ENCODE data around the gene PFKP.
"Not testable (repeated sequence)": the region's sequence is repeated elsewhere in the genome, so short reads cannot be mapped to it uniquely, and the experiment has no call there.

The PFKP gene

DNA sequence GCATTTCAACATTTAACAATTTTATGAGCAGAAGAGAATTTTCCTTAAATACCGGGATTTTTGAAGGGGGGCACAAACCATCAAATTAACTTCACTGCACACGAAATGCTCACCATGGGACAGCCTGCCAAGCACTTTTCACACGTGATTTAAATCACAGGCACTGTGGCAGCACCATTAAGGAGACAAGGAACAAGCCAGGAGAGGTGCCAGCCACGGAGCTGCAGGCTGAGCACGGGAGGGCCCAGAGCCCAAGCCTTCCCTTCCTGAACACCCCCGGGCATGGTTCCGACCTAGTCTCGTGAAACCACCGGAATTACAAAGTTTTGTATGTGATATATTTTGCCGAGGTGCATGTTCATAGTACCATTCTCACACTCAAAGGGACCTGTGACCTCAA is 91.8 kb downstream of the PFKP start:
- DNase-seq (ENCODE audit: low read depth) = no peak

DNA sequence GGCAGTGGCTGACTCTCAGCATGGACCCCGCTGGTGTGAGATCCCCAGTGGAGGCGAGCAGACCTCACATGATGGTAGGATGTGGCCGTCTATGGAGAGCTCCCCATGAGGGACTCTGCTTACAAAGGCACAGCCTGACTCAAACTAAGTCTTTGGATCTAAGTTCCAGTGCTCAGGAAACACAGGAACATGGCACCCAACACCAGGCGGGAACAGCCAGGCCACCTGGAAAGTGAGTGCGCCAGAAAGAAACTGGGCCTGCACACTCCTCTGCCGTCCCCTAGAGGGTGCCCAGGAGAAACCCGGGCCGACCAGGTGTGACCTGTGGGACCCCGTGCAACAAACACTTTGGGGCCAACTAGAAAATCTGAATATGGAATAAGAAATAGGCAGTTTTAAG is 95.2 kb downstream of the PFKP start:
- no peak for DNase-seq (ENCODE audit: low read depth)

GRCh38 chr10:3163879-3164278 is 96.5 kb downstream of the PFKP start:
- no peak for DNase-seq (ENCODE audit: low read depth)

GRCh38 chr10:3165196-3165595 is 97.8 kb downstream of the PFKP start:
- DNase-seq (ENCODE audit: low read depth) = no peak

DNA sequence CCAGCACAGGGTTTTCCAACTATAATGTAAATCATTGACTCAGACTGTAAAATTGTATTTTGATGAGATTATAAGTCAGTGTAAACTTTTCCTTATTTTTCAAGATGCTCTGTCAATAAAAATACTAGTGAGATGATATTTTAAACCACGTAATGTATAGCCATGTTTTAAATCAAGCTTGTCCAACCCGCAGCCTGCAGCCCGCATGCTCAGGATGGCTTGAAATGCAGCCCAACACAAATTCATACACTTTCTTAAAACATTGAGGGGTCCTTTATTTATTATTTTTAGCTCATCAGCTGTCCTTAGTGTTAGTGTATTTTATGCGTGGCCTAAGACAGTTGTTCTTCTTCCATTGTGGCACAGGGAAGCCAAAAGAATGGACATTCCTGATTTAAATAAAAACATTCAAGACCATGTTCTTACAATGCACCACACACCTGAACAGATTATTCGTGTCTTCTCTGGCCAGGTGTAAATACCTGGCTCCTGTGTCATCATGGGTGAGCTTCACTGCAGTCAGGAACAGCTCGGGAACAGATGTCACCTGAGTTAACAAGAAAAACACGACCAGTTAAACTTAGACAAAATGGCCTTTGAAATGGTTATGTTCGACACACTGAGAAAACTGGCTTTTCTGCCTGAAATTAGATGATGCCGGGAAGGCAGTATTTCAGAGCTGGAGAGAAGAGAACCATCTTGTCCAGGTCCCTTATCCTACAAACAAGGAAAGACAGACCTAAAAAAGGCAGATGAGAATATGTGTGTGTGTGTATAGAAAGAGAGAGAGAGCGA is 99.3 kb downstream of the PFKP start:
- no peak for DNase-seq (ENCODE audit: low read depth)

DNA sequence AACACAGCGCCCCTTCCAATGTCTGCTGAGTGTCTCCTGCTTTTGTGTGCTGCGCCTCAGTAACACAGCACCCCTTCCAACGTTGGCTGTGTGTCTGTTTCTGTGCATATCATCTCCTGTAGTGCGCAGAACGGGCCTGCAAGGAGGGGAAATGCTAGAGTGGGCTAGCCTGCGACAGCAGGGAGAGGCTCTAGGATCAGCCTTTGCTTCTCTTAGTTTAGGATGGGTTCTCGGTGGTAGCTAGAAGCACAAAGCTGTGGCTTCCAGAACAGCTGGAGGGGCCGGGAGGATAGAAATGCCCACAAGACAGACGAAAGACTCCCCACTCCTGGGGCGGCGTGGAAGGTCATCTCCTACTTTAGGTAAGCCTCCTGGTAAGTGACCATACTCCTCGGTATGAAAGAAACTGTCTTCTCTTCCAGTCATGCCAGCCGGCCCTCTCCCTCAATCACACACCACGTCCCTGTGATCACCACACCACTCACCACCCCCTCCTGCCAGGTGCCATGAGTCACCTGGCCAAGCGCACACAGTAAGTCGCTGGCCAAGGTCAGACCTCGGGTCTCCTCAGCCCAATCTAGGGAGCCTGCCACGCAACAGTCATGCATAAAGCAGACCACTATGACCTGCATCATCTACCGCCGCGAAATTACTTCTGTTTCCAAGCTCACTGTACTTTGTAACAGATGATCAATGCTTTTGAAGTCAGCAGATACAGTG is 100.4 kb downstream of the PFKP start:
- no peak for DNase-seq (ENCODE audit: low read depth)

DNA sequence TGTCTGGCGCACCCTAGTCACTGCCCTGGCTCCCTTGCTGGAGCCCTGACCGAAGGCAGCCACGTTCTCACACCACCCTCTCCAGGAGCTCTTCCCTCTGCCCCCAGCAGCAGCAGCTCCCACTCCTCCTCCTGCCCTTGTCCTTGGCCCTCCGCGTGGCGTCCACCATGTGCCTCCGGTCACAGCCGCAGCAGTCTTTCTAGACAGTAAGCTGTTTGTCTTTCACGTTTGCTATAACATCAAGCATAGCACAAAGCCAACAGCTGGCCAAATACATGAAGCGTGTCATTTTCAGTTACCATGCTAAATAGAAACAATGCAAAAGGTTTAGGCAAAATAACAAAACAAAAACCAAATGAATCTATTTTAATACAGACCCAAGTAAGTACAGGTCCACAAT is 101.9 kb downstream of the PFKP start:
- DNase-seq (ENCODE audit: low read depth) = no peak

DNA sequence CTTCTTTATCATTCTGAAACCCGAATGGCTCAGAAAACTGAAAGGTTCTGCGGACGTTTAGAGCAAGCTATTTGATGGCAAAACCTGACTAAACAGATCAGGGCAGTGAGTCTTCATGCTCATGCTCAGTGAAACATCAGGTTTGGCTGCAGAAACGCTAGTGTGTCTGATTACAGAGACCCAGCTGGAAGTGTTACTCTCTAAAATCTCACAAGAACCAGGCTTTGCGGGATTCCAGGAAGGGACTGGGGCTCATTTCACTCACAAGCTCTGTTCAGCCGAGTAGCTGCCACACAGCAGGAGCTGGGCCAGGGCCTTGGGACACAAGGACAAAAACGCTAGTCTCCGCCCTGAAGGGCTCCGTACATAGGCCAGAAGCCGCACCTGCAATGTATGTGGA is 102.3 kb downstream of the PFKP start:
- no peak for DNase-seq (ENCODE audit: low read depth)

GRCh38 chr10:3171488-3171887 is 104.1 kb downstream of the PFKP start:
- not testable (repeated sequence) for DNase-seq (ENCODE audit: low read depth)

DNA sequence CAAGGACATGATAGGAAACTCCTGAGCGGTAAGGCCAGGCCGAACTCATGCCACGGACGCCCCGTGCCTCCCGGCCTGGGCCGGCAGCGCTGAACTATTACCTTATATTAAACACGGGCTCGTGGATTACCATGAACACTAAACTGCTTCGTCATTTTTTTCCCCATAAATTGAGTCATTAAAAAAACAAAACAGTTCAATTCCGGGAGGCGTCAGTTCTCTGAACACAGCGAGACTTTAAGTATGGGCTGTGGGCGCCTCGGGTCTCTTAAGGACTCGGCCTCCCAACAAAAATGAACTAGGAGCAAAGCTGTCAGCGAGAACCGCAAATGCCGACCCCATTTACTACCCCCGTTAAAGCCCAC is 104.7 kb downstream of the PFKP start:
- no peak for DNase-seq (ENCODE audit: low read depth)

DNA sequence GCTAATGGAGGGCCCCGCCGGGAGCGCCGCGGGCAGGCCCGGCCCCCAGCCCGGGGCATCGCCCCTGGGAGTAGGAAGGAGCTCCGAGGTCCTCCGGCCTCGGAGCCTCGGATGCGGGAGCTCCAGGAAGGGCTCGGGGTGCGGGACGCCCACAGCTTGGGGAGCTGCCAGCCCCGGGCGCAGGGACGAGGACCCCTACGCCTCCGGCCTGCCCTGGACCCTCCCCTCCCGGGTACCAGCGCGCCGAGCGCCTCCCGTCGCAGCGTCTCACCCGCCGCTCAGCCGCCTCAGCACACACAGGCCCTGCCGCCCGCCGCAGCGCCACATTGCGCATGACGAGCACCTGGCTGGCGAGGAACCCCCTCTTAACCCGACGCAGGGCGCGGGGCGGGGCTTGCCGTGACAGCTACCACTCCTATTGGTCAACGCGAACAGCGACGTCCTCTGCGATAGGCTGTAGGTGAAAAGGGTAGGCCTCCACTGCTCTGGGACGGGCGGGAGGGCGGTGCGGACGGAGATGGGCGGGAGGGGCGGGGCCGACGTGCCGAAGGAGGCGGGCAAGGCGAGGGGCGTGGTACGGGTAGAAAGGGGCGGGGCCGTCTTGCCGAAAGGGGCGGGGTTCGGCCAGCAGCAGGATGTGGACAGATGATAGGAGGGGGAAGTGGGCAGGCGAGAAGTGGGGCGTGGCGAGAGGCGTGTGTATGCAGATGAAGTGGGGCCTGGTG is 105.3 kb downstream of the PFKP start, which contains the start of gene PITRM1:
PITRM1 (minus strand) TSS at position 337 of the 725 bp plus-strand sequence; CDS start at position 327, 10 bp downstream.
- DNase-seq (ENCODE audit: low read depth) = peak; percentile 98

DNA sequence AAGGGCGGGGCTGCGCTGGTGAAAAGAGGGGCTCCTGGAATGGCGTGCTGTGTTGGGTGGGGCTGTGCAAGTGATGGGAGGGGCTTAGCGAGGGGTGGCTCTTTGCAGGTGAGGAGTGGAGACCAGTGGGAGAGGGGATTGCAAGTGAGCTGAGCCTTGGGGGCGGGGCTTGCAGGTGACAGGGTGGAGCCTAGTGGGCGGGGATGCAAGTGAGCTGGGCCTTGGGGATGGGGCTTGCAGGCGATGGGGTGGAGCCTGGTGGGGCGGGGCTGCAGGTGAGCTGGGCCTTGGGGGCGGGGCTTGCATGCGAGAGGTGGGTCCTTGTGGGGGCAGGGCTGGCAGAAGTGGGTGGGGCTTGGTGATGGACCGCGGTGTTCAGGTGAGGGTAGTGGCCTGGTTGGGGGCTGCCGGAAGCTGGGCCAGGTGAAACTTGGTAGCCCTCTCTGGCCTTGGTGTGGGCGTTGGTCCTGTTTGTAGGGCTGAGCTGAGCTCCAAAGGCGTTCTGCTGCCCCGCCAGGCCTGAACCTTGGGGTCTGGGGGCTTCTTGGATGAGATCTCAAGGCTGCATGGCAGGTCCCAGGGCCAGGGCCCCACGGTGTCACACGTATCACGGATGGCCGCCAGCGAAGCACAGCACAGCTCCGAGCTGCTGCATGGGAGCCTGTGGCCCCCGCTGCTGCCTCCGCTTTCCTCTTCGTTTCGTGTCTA is 106.0 kb downstream of the PFKP start:
- DNase-seq (ENCODE audit: low read depth) = no peak

GRCh38 chr10:3178042-3178441 is 110.7 kb downstream of the PFKP start:
- no peak for DNase-seq (ENCODE audit: low read depth)

- no peak for DNase-seq (ENCODE audit: low read depth)
Measured at GRCh38 chr10:3179174-3179573, 111.8 kb downstream of the PFKP start.

DNA sequence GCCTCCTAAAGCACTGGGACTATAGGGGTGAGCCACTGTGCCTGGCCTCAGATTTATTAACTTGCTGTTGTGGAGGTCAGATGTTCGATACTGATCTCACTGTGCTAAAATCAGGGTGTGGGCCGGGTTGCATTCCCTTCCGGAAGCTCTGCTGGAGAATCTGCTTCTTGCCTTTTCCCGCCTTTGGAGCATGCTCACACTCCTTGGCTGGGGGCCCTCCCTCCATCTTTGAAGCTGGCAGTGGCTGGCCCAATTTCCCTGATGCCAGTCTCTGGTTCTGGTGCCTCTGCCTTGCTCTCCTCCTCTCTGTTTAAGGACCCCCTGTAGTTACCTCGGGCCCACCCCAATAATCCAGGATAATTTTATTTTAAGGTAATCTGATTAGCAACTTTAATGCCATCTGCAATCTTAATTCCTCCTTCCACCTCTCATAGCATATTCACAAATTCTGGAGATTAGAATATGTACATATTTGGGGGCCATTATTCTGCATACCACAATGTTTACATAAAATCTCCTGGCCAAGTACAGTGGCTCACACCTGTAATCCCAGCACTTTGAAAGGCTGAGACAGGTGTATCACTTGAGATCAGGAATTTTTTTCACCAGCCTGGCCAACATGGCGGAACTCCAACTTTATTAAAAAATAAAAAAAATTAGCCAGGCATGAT is 113.1 kb downstream of the PFKP start:
- DNase-seq (ENCODE audit: low read depth) = no peak

DNA sequence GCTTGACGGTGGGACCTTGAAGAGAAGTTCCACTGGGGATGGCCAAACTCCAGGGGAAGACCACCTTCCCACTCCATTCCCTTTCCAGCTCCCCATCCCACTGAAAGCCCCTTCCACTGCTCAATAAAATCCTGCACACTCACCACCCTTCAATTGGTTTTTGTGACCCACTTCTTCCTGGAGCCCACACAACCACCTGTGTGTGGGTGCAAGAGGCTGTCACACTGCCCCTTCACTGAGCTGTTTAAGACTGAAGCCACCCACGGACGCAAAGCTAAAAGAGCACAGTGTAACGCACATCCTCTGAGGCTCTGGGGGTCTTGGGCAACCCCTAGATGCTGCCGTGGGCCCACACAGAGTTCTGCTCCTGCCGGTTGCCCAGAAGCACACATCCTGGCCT is 118.0 kb downstream of the PFKP start:
- no peak for DNase-seq (ENCODE audit: low read depth)

- no peak for DNase-seq (ENCODE audit: low read depth)
Measured at GRCh38 chr10:3186368-3186767, 119.0 kb downstream of the PFKP start.

All from stimulated activated CD8-positive, alpha-beta memory T cell treated with anti-CD3 and anti-CD28 coated beads, Interleukin-15, amount 100 ng/mL, for 1 hour (primary cell).